Activated CD8-positive, alpha-beta T cell treated with anti-CD3 and anti-CD28 coated beads for 36 hours (primary cell): ENCODE data around the gene THRB. TPM values are rescaled to one million over a fixed set of nuclear protein-coding genes. Genes with fewer than 3 reads are reported as not detected.

ENCODE experiments used
- ATAC-seq: fragments of 200-7000 bp; cut with Tn5 transposase; one replicate; pipeline ENCODE4 v1.10.0; 2021; ENCODE audit warnings: mild to moderate bottlenecking, moderate library complexity
- CTCF ChIA-PET: fragments of 350-600 bp; sonication (Branson Sonifier 250); formaldehyde crosslinking; loops from one replicate; lab custom pipeline; 2021; ENCODE audit warnings: antibody characterized with exemption; lab: Charles Lee
- POLR2A ChIA-PET: fragments of 350-600 bp; sonication (Branson Sonifier 250); formaldehyde crosslinking; loops from one replicate; lab custom pipeline; 2021; ENCODE audit warnings: antibody characterized with exemption; lab: Charles Lee
- DNase-seq: peaks from one replicate; pipeline ENCODE4 v3.0.0-alpha.2; 2020
- H3K27ac Mint-ChIP-seq: one replicate; pipeline ENCODE4 v1.8.0; 2021; ENCODE audit warnings: mild to moderate bottlenecking, mixed read lengths
- H3K27me3 Mint-ChIP-seq: one replicate; pipeline ENCODE4 v1.8.0; 2021; ENCODE audit warnings: mixed read lengths
- H3K36me3 Mint-ChIP-seq: one replicate; pipeline ENCODE4 v1.8.0; 2021; ENCODE audit warnings: low read depth, mixed read lengths
- H3K4me1 Mint-ChIP-seq: one replicate; pipeline ENCODE4 v1.8.0; 2021; ENCODE audit warnings: low read depth, mixed read lengths
- H3K4me3 Mint-ChIP-seq: one replicate; pipeline ENCODE4 v1.8.0; 2021; ENCODE audit warnings: mild to moderate bottlenecking, moderate library complexity, mixed read lengths
- H3K9me3 Mint-ChIP-seq: one replicate; pipeline ENCODE4 v1.8.0; 2021; ENCODE audit warnings: mixed read lengths
- intact Hi-C: fragments of 100-400 bp; cut with micrococcal nuclease; formaldehyde crosslinking; loops from one replicate; pipeline ENCODE4 v1.10.0; 2022
- total RNA-seq, 2 experiments: library from RNA; stranded (reverse); gene quantifications; one replicate each; pipeline ENCODE4 v1.2.3, GENCODE V29; 2021
- TF ChIP-seq, protein P1 (sequence below): fragments of 200-600 bp; IDR thresholded peaks from one replicate; pipeline ENCODE4 v1.8.0; 2022; ENCODE audit warnings: antibody characterized with exemption, mild to moderate bottlenecking

Gene THRB
- total RNA-seq, 2 experiments from 2014 or later: not detected

DNA sequence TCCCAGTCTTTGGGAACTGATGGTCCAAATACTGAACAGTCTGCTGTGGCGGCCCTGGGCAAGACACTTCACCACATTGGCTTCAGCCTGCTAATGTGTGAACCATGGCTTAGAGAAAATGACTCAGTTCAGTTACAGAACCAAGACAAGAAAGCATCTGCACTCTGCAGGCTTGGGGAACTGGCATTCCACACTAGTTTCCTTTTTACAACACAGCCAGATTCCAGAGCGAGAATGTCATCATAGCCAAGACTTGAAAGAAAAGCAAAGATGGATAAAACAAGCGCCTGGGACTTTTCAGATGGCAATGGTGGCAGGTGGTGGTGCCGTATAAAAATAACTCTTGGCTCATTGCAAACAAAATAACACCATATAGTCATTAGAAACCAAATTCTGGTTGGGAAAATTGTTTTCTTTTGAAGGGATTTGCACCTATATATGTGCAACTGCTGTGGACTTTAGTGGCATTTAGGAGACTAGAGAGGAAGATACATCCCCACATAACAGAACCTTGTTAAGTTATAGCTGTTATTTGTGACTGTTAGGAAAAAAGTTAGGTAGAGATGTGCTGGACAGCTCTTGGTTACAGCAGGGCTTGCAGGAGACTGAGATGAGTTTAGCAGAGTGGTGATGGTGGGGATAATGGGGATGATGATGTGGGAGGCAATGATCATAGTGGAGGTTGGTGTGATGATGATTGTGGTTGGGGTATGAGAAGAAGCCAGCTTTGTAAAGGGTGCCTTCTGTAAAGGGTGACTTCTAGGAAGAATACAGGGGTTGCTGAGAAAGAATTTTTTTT lies 273.6 kb downstream of the THRB start:
- intact Hi-C loops: no loop called here

DNA sequence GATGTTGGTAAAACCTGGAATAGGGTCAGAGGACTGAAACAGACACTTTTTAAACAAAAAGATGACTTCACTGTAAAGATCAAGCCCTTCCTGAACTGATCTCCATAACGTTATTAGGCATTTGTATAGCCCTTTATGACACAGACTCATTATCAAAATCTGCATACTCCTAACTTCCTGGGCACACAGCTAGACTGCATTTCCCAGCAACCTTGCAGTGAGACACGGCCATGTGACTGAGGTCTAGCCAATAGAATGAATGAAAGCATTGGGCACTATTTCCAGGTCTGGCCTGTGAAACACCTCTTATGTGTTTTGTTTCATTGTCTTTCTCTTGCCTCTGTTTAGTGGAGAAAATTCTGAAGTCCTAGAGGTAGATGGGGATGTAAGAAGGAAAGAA lies 279.1 kb downstream of the THRB start:
- Mint-ChIP-seq H3K27me3 (peaks cover 2% of the 10 kb centered on the region), H3K36me3 (no peaks in the 10 kb centered on the region), H3K4me1 (no peaks in the 10 kb centered on the region), H3K27ac (no peak overlapping the region), H3K4me3 (no peak overlapping the region), H3K9me3 (no peaks in the 10 kb centered on the region)
- intact Hi-C loops: no loop called here
- TF ChIP-seq, protein P1, sequence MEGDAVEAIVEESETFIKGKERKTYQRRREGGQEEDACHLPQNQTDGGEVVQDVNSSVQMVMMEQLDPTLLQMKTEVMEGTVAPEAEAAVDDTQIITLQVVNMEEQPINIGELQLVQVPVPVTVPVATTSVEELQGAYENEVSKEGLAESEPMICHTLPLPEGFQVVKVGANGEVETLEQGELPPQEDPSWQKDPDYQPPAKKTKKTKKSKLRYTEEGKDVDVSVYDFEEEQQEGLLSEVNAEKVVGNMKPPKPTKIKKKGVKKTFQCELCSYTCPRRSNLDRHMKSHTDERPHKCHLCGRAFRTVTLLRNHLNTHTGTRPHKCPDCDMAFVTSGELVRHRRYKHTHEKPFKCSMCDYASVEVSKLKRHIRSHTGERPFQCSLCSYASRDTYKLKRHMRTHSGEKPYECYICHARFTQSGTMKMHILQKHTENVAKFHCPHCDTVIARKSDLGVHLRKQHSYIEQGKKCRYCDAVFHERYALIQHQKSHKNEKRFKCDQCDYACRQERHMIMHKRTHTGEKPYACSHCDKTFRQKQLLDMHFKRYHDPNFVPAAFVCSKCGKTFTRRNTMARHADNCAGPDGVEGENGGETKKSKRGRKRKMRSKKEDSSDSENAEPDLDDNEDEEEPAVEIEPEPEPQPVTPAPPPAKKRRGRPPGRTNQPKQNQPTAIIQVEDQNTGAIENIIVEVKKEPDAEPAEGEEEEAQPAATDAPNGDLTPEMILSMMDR: no peak
- ChIA-PET POLR2A (no interaction called here), CTCF (no interaction called here)
- ATAC-seq (no peak), DNase-seq (no peak)

More for the DNA sequence above, 273.6 kb downstream of the THRB start:
- H3K9me3 Mint-ChIP-seq: no peaks in the 10 kb centered on the region
- no peak overlapping the region for H3K4me3 Mint-ChIP-seq
- H3K36me3 Mint-ChIP-seq: no peaks in the 10 kb centered on the region
- peaks cover 11% of the 10 kb centered on the region for H3K27me3 Mint-ChIP-seq
- ATAC-seq (peak; percentile 49), DNase-seq (no peak)
- no peak overlapping the region for H3K27ac Mint-ChIP-seq
- POLR2A ChIA-PET: no interaction called here
- CTCF ChIA-PET: no interaction called here
- H3K4me1 Mint-ChIP-seq: no peaks in the 10 kb centered on the region
- TF ChIP-seq, protein P1: no peak

DNA sequence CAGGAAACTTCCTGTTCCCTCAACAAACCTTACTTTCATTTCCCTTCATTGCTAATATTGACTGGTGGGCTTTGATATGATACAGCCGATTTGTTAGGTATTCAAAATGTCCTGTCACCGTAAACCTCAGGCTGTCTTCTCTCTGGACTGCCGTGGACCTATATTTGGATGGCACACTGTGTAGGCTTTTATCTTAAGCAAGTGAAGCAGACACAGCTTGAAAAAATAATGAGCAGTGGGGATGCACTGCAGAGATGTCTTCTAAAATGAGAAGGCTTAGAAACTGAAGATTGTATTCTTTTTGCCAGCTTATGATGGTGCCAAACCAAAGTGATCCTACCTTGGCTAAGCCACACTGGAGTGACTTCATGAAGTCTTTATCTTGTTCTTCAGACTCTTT lies 283.3 kb downstream of the THRB start:
- no peak for DNase-seq
- POLR2A ChIA-PET: no interaction called here
- H3K4me1 Mint-ChIP-seq: no peaks in the 10 kb centered on the region

DNA sequence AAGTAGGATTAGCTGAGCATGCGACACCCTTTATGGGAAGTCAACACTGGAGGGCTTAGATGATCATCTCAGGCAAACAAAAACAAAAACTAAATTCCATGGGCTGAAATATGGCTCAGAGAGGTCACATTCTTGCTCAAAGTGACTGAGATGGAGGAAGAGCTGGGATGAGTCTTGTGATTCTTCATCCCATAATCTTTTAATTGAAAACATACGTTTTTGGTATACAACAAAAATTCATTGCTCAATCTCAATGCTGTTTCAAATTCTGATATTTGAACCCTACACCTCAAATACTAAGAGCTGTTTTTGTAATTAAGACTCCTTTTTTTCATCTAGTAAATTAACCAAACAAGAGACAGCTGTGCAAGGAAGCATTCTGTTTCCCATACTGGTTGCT lies 292.6 kb downstream of the THRB start:
- H3K9me3 Mint-ChIP-seq: no peaks in the 10 kb centered on the region
- ATAC-seq: no peak
- no peak overlapping the region for H3K27ac Mint-ChIP-seq
- POLR2A ChIA-PET: no interaction called here
- CTCF ChIA-PET: interaction anchor here (0.8 kb wide), 1 partner anchor 77 kb away, joined by 3 read pairs; no protein-coding TSS in a partner anchor
- intact Hi-C loops: no loop called here
- H3K27me3 Mint-ChIP-seq: peaks cover 8% of the 10 kb centered on the region
- H3K4me1 Mint-ChIP-seq: no peaks in the 10 kb centered on the region
- no peak overlapping the region for H3K4me3 Mint-ChIP-seq
- TF ChIP-seq, protein P1: no peak
- H3K36me3 Mint-ChIP-seq: no peaks in the 10 kb centered on the region
- no peak for DNase-seq

More for the DNA sequence above, 283.3 kb downstream of the THRB start:
- TF ChIP-seq, protein P1: no peak
- intact Hi-C loops: no loop called here
- Mint-ChIP-seq H3K27me3 (peaks cover 1% of the 10 kb centered on the region), H3K4me3 (no peak overlapping the region), H3K27ac (no peak overlapping the region), H3K36me3 (no peaks in the 10 kb centered on the region), H3K9me3 (no peaks in the 10 kb centered on the region)
- CTCF ChIA-PET: no interaction called here
- ATAC-seq: no peak

DNA sequence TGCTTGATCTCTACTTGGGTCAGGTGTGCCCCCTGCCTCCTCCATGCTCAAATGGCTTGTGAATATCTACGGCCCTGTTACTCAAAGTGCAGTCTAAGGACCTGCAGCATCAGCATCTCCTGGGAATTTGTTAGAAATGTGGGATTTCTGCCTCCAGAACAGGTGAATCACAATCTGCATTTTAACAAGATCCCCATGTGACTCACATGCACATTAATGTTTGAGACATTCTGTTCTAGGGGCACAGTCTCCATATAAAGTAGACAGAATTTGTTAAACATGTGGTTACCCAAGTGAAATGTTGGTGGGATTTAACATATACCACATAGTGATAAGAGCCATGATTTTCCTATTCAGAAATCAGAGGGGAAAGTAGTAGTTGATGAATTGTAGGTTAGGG lies 293.3 kb downstream of the THRB start:
- H3K27ac Mint-ChIP-seq: no peak overlapping the region
- TF ChIP-seq, protein P1: no peak
- no peak overlapping the region for H3K4me3 Mint-ChIP-seq
- no peaks in the 10 kb centered on the region for H3K9me3 Mint-ChIP-seq
- no peak for ATAC-seq
- intact Hi-C loops: no loop called here
- H3K36me3 Mint-ChIP-seq: no peaks in the 10 kb centered on the region
- CTCF ChIA-PET: no interaction called here
- H3K4me1 Mint-ChIP-seq: no peaks in the 10 kb centered on the region
- DNase-seq: no peak
- POLR2A ChIA-PET: no interaction called here
- H3K27me3 Mint-ChIP-seq: peaks cover 8% of the 10 kb centered on the region
